K562 (cell line): ENCODE results near the gene SULT2B1.

ENCODE experiments used
- CCAR2 ChIP-seq: fragments of 200-400 bp; formaldehyde crosslinking; IDR thresholded peaks from 2 replicates; pipeline ENCODE4 v1.6.1; 2017; ENCODE audit warnings: mild to moderate bottlenecking, low read depth, low read length
- CTCF ChIP-seq, 3 experiments: IDR thresholded peaks in 2 of 3; conservative IDR thresholded peaks in 1 of 3; 2 replicates each; pipeline ENCODE4 v1.5.1; 2011 to 2012; ENCODE audit warnings: low read length in 3 of 3, mild to moderate bottlenecking in 3 of 3, control low read depth in 2 of 3, improper control_type of control experiment in 1 of 3, inconsistent platforms in 1 of 3, low read depth in 1 of 3, mixed read lengths in 1 of 3, moderate library complexity in 1 of 3; ENCODE audit not compliant: insufficient read depth in 2 of 3
- FOXP1 ChIP-seq: sonication (generic); formaldehyde crosslinking; IDR thresholded peaks from 2 replicates; pipeline ENCODE4 v1.8.0; 2022; ENCODE audit warnings: mild to moderate bottlenecking, missing genetic modification reagents
- IRF2 ChIP-seq: sonication (generic); formaldehyde crosslinking; IDR thresholded peaks from 2 replicates; pipeline ENCODE4 v1.8.1; 2022; ENCODE audit warnings: mild to moderate bottlenecking, missing genetic modification reagents
- MXI1 ChIP-seq: IDR thresholded peaks from 2 replicates; pipeline ENCODE4 v1.6.1; 2011; ENCODE audit warnings: low read depth, mild to moderate bottlenecking, improper control_type of control experiment, low read length
- PRMT5 ChIP-seq: sonication (generic); formaldehyde crosslinking; IDR thresholded peaks from 2 replicates; pipeline ENCODE4 v1.5.0; 2020; ENCODE audit warnings: missing genetic modification reagents
- PTBP1 ChIP-seq: fragments of 200-400 bp; formaldehyde crosslinking; IDR thresholded peaks from 2 replicates; pipeline ENCODE4 v1.6.1; 2017; ENCODE audit warnings: low read depth, low read length
- SMAD1 ChIP-seq: fragments of 150-350 bp; IDR thresholded peaks from 2 replicates; pipeline ENCODE4 v1.6.1; 2014; ENCODE audit warnings: low read length, low read depth; ENCODE audit not compliant: partially characterized antibody
- ZBTB8A ChIP-seq: fragments of 450-650 bp; IDR thresholded peaks from 2 replicates; pipeline ENCODE4 v1.6.1; 2018; ENCODE audit warnings: mild to moderate bottlenecking, moderate library complexity; ENCODE audit not compliant: partially characterized antibody
- ZKSCAN8 ChIP-seq: fragments of 200-800 bp; sonication (Bioruptor generic); IDR thresholded peaks from 2 replicates; pipeline ENCODE4 v1.6.1; 2016; ENCODE audit warnings: missing genetic modification characterization, missing compliant biosample characterization
- TF ChIP-seq, protein P1 (sequence below): sonication (generic); formaldehyde crosslinking; IDR thresholded peaks from 2 replicates; pipeline ENCODE4 v1.8.1; 2022; ENCODE audit warnings: missing genetic modification reagents

DNA sequence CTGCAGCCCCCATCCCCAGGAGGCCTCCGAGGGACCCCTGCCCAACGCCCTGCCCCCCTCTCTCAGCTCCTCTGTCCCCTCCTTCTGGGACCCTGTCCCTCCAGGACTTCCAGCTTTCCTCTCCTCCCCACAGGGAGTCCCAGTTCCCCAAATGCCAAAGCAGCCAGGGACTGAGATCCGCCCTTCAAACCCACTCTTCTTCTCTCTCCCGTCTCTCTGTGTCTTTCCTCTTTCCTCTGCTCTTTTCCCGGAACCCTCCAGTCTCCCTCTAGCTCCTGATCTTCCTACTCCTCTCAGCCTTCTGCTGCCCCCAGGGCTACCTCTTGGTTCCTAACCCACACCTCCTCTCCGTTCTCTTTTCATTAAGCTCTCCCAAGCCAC, 93.6 kb downstream of the SULT2B1 start:
- no peak for TF ChIP-seq PRMT5
- no peak for TF ChIP-seq CTCF (IDR thresholded peaks at IDR 0.05 in 2 of 3, conservative IDR thresholded peaks at IDR 0.05 in 1 of 3; ENCODE audit: insufficient read depth in 2 of 3, low read depth in 1 of 3, low read length in 3 of 3)
- no peak for TF ChIP-seq SMAD1
- TF ChIP-seq CCAR2, result no peak
- no peak for TF ChIP-seq MXI1
- TF ChIP-seq ZKSCAN8 (CRISPR knock-in tag), result no peak
- TF ChIP-seq IRF2 (CRISPR knock-in tag), result no peak
- no peak for TF ChIP-seq PTBP1
- TF ChIP-seq, protein P1, sequence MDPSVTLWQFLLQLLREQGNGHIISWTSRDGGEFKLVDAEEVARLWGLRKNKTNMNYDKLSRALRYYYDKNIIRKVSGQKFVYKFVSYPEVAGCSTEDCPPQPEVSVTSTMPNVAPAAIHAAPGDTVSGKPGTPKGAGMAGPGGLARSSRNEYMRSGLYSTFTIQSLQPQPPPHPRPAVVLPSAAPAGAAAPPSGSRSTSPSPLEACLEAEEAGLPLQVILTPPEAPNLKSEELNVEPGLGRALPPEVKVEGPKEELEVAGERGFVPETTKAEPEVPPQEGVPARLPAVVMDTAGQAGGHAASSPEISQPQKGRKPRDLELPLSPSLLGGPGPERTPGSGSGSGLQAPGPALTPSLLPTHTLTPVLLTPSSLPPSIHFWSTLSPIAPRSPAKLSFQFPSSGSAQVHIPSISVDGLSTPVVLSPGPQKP, result no peak
- TF ChIP-seq FOXP1, result no peak
- TF ChIP-seq ZBTB8A, result no peak
